Upper lobe of left lung (tissue), 4 donors: ENCODE results near the gene PNPLA2.

Source experiments
- CTCF ChIP-seq, 6 experiments: fragments of 450-650 bp in 4 of 6; fragments of 200-600 bp in 2 of 6; sonication (generic) in 2 of 6; IDR thresholded peaks; one replicate each; pipeline ENCODE4 v1.5.1; 2016 to 2019; ENCODE audit warnings: antibody characterized with exemption in 6 of 6
- POLR2A ChIP-seq, 4 donors: fragments of 450-650 bp; IDR thresholded peaks; one replicate each; pipeline ENCODE4 v1.5.1; 2016 to 2017; ENCODE audit warnings: antibody characterized with exemption in 4 of 4, mild to moderate bottlenecking in 2 of 4
- POLR2AphosphoS5 ChIP-seq, 2 donors: sonication (generic); formaldehyde crosslinking; IDR thresholded peaks; one replicate each; pipeline ENCODE4 v1.5.1; 2017; ENCODE audit warnings: antibody characterized with exemption in 2 of 2

GRCh38 chr11:839875-840617 lies 21.3 kb downstream of the PNPLA2 start:
- no peak for TF ChIP-seq POLR2A (IDR thresholded peaks at IDR 0.05)
- no peak for TF ChIP-seq CTCF (IDR thresholded peaks at IDR 0.05)
- TF ChIP-seq POLR2AphosphoS5 (IDR thresholded peaks at IDR 0.05): no peak
